ENCODE data around the gene CTSW. TPM values are rescaled to one million over a fixed set of nuclear protein-coding genes. Genes with fewer than 3 reads are reported as not detected.

CTSW gene
- total RNA-seq, 2 experiments from 2014 or later = 1.7 TPM

DNA sequence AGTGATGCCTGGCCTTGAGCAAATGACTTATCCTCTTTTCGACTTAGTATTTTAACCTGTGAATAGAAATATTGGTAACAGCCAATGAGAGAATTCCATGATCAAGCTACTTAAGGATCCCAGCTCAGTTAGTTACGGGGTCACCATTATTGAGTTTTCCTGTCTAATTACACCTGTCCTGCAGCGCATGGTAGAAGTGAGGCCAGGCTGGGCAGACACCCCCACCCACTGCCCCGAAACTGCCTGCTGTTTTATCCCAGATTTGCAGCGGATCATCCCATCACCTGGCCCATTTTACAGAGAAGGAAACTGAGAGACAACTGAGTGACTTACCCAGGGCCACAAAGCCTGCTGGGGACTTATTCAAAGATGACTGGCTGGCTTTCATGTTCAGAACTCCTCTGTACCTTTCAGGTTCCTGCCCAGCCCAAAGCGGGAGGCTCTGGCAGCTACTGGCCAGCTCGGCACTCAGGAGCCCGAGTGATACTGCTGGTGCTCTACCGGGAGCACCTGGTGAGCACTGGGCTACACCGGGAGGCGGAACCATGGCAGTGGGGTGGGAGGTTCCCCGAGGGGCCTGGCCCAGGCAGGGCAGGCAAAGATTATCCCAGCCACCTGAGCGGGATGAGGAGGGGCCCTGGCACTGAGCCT is 18.0 kb upstream of the CTSW start:
- peak overlapping the region; percentile 91 for H3K4me3 Mint-ChIP-seq
- DNase-seq (no peak), ATAC-seq (no peak)
- peak overlapping the region; percentile 99 for H3K27ac Mint-ChIP-seq
- no peaks in the 10 kb centered on the region for H3K9me3 Mint-ChIP-seq (ENCODE audit: low read depth)
- intact Hi-C loops (cut with DNase I, micrococcal nuclease) = loop anchor here in 1 of 2 experiments (2.0 kb wide), 1 partner anchor 127 kb away; no protein-coding TSS in a partner anchor
- peaks cover 20% of the 10 kb centered on the region for H3K4me1 Mint-ChIP-seq
- POLR2A ChIA-PET = interaction anchor here (0.8 to 1.6 kb wide), 2 partner anchors 10 to 29 kb away, joined by 3 to 6 read pairs; partner anchors contain the start of gene CCDC85B
- peaks cover 36% of the 10 kb centered on the region for H3K36me3 Mint-ChIP-seq (ENCODE audit: low read depth)
- CTCF ChIA-PET = interaction anchor here (0.6 to 6.6 kb wide), 5 partner anchors 8 to 142 kb away, joined by 3 to 210 read pairs (median 8); partner anchors contain the start of genes CCDC85B, FIBP and RNASEH2C
- no peaks in the 10 kb centered on the region for H3K27me3 Mint-ChIP-seq

- DNase-seq (no peak), ATAC-seq (no peak)
- no peaks in the 10 kb centered on the region for H3K27me3 Mint-ChIP-seq
- H3K36me3 Mint-ChIP-seq (ENCODE audit: low read depth) = peaks cover 39% of the 10 kb centered on the region
- ChIA-PET CTCF (interaction anchor here (0.5 to 6.6 kb wide), 3 partner anchors 27 to 171 kb away, joined by 3 to 210 read pairs (median 4); partner anchors contain the start of genes CCDC85B and FIBP), POLR2A (interaction anchor here (1.6 to 1.7 kb wide), 2 partner anchors 9 to 29 kb away, joined by 3 to 6 read pairs; partner anchors contain the start of gene CCDC85B)
- no peaks in the 10 kb centered on the region for H3K9me3 Mint-ChIP-seq (ENCODE audit: low read depth)
- peak overlapping the region; percentile 72 for H3K27ac Mint-ChIP-seq
- peaks cover 17% of the 10 kb centered on the region for H3K4me1 Mint-ChIP-seq
- H3K4me3 Mint-ChIP-seq = peak overlapping the region; percentile 91
- intact Hi-C loops (cut with DNase I, micrococcal nuclease) = no loop called here
Observed at GRCh38 chr11:65862191-65862735, 17.4 kb upstream of the CTSW start.

DNA sequence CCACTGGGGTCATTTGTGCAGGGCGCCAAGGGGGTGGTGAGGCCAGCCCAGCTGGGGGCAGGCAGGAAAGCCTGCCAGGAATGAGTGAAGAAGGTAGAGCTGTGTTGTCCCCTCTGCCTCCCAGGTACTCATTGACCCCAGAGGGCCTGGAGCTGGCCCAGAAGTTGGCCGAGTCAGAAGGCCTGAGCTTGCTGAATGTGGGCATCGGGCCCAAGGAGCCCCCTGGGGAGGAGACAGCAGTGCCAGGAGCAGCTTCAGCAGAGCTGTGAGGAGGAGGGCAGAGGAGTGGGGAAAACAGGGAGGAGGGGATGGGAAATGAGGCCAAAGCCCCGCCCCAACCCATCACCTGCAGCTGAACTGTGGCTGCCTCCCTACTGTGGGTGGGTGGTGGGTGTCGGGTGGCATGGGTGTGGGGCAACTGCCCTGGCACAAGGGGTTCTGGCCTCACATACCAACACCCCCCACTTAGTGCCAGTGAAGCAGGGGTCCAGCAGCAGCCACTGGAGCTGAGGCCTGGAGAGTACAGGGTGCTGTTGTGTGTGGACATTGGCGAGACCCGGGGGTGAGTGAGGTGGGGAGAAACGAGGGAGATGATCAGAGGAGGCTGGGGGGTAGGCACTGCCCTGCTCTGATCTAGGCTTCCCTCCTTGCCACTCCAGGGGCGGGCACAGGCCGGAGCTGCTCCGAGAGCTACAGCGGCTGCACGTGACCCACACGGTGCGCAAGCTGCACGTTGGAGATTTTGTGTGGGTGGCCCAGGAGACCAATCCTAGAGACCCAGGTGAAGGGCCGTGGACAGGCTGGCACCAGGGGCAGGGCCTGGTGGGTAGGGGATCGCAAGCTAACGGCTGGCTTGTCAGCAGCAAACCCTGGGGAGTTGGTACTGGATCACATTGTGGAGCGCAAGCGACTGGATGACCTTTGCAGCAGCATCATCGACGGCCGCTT is 16.4 kb upstream of the CTSW start:
- peaks cover 46% of the 10 kb centered on the region for H3K36me3 Mint-ChIP-seq (ENCODE audit: low read depth)

GRCh38 chr11:65863889-65864705 is 15.5 kb upstream of the CTSW start:
- ATAC-seq (no peak), DNase-seq (no peak)
- no peak overlapping the region for H3K27ac Mint-ChIP-seq
- peaks cover 15% of the 10 kb centered on the region for H3K4me1 Mint-ChIP-seq
- ChIA-PET CTCF (interaction anchor here (0.6 kb wide), 2 partner anchors 138 to 401 kb away, joined by 3 read pairs; partner anchors contain the start of gene BANF1), POLR2A (interaction anchor here (1.7 kb wide), 1 partner anchor 7 kb away, joined by 6 read pairs; no protein-coding TSS in a partner anchor)
- intact Hi-C loops (cut with DNase I, micrococcal nuclease) = no loop called here
- H3K4me3 Mint-ChIP-seq = no peak overlapping the region
- H3K36me3 Mint-ChIP-seq (ENCODE audit: low read depth) = peaks cover 46% of the 10 kb centered on the region
- H3K9me3 Mint-ChIP-seq (ENCODE audit: low read depth) = no peaks in the 10 kb centered on the region
- no peaks in the 10 kb centered on the region for H3K27me3 Mint-ChIP-seq

More for the DNA sequence above, 16.4 kb upstream of the CTSW start:
- Mint-ChIP-seq H3K27me3 (no peaks in the 10 kb centered on the region), H3K9me3 (ENCODE audit: low read depth) (no peaks in the 10 kb centered on the region), H3K27ac (peak overlapping the region; percentile 72), H3K4me3 (peak overlapping the region; percentile 42), H3K4me1 (peaks cover 17% of the 10 kb centered on the region)
- ChIA-PET CTCF (interaction anchor here (0.5 to 6.6 kb wide), 5 partner anchors 26 to 402 kb away, joined by 3 to 210 read pairs (median 3); partner anchors contain the start of genes BANF1, CCDC85B and FIBP), POLR2A (interaction anchor here (1.6 to 1.7 kb wide), 2 partner anchors 8 to 28 kb away, joined by 3 to 6 read pairs; partner anchors contain the start of gene CCDC85B)
- intact Hi-C loops (cut with DNase I, micrococcal nuclease) = no loop called here
- ATAC-seq = no peak
- DNase-seq = no peak

- Mint-ChIP-seq H3K9me3 (ENCODE audit: low read depth) (no peaks in the 10 kb centered on the region), H3K36me3 (ENCODE audit: low read depth) (peaks cover 46% of the 10 kb centered on the region), H3K4me1 (peaks cover 14% of the 10 kb centered on the region), H3K27me3 (no peaks in the 10 kb centered on the region), H3K27ac (no peak overlapping the region), H3K4me3 (no peak overlapping the region)
- CTCF ChIA-PET = interaction anchor here (0.7 to 0.9 kb wide), 2 partner anchors 20 to 120 kb away, joined by 3 read pairs; no protein-coding TSS in a partner anchor
- POLR2A ChIA-PET = no interaction called here
- no peak for DNase-seq
- intact Hi-C loops (cut with DNase I, micrococcal nuclease) = no loop called here
- no peak for ATAC-seq
Observed at GRCh38 chr11:65864706-65865471, 14.7 kb upstream of the CTSW start.

- H3K27ac Mint-ChIP-seq = no peak overlapping the region
Observed at GRCh38 chr11:65865550-65866172, 14.0 kb upstream of the CTSW start.

GRCh38 chr11:65866509-65867283 is 12.9 kb upstream of the CTSW start:
- Mint-ChIP-seq H3K4me3 (no peak overlapping the region), H3K36me3 (ENCODE audit: low read depth) (peaks cover 41% of the 10 kb centered on the region), H3K4me1 (peaks cover 13% of the 10 kb centered on the region), H3K27me3 (no peaks in the 10 kb centered on the region), H3K9me3 (ENCODE audit: low read depth) (no peaks in the 10 kb centered on the region), H3K27ac (no peak overlapping the region)
- POLR2A ChIA-PET = interaction anchor here (0.7 to 1.2 kb wide), 2 partner anchors 15 to 24 kb away, joined by 3 read pairs; partner anchors contain the start of gene CCDC85B
- DNase-seq = no peak
- intact Hi-C loops (cut with DNase I, micrococcal nuclease) = no loop called here
- CTCF ChIA-PET = interaction anchor here (0.8 to 1.0 kb wide), 2 partner anchors 23 to 178 kb away, joined by 3 read pairs; partner anchors contain the start of gene CCDC85B
- no peak for ATAC-seq

More at GRCh38 chr11:65865550-65866172, 14.0 kb upstream of the CTSW start:
- H3K4me3 Mint-ChIP-seq = no peak overlapping the region
- H3K27me3 Mint-ChIP-seq = no peaks in the 10 kb centered on the region
- no peak for DNase-seq
- CTCF ChIA-PET = interaction anchor here (0.9 to 1.0 kb wide), 2 partner anchors 19 to 24 kb away, joined by 3 read pairs; partner anchors contain the start of gene CCDC85B
- H3K9me3 Mint-ChIP-seq (ENCODE audit: low read depth) = no peaks in the 10 kb centered on the region
- peaks cover 45% of the 10 kb centered on the region for H3K36me3 Mint-ChIP-seq (ENCODE audit: low read depth)
- H3K4me1 Mint-ChIP-seq = peaks cover 14% of the 10 kb centered on the region
- intact Hi-C loops (cut with DNase I, micrococcal nuclease) = no loop called here
- POLR2A ChIA-PET = interaction anchor here (0.7 to 1.2 kb wide), 2 partner anchors 14 to 25 kb away, joined by 3 read pairs; partner anchors contain the start of gene CCDC85B
- no peak for ATAC-seq

GRCh38 chr11:65867284-65868071 is 12.2 kb upstream of the CTSW start:
- Mint-ChIP-seq H3K9me3 (ENCODE audit: low read depth) (no peaks in the 10 kb centered on the region), H3K27me3 (no peaks in the 10 kb centered on the region), H3K4me3 (no peak overlapping the region), H3K27ac (no peak overlapping the region), H3K4me1 (peaks cover 10% of the 10 kb centered on the region), H3K36me3 (ENCODE audit: low read depth) (peaks cover 39% of the 10 kb centered on the region)
- CTCF ChIA-PET = interaction anchor here (0.8 to 4.8 kb wide), 4 partner anchors 7 to 177 kb away, joined by 3 to 76 read pairs (median 24); partner anchors contain the start of genes CCDC85B, FIBP and MUS81
- DNase-seq (peak; percentile 43), ATAC-seq (no peak)
- intact Hi-C loops (cut with DNase I, micrococcal nuclease) = no loop called here
- POLR2A ChIA-PET = interaction anchor here (0.6 kb wide), 1 partner anchor 104 kb away, joined by 3 read pairs; no protein-coding TSS in a partner anchor

All from activated CD4-positive, alpha-beta T cell treated with anti-CD3 and anti-CD28 coated beads for 36 hours (primary cell).